Ascending aorta (tissue), 2 donors: ENCODE data around the gene ITGBL1. TPM values are rescaled to one million over a fixed set of nuclear protein-coding genes. Genes with fewer than 3 reads are reported as not detected.

Experiments used
- DNase-seq, 2 donors: peaks; one replicate each; pipeline ENCODE4 v3.0.0-alpha.2; 2019; ENCODE audit warnings: low spot score in 2 of 2
- H3K27ac ChIP-seq, 2 donors: fragments of 200-600 bp; sonication (generic); one replicate each; pipeline ENCODE4 v1.5.1; 2016 to 2017; ENCODE audit warnings: mild to moderate bottlenecking in 1 of 2
- H3K27me3 ChIP-seq: fragments of 200-600 bp; sonication (generic); one replicate; pipeline ENCODE4 v1.5.1; 2017
- H3K36me3 ChIP-seq, 2 donors: fragments of 200-600 bp; sonication (generic); one replicate each; pipeline ENCODE4 v1.5.1; 2016
- H3K4me1 ChIP-seq, 2 donors: fragments of 200-600 bp; sonication (generic); one replicate each; pipeline ENCODE4 v1.5.1; 2016 to 2017; ENCODE audit warnings: mild to moderate bottlenecking in 1 of 2
- H3K4me3 ChIP-seq, 2 donors: fragments of 200-600 bp; sonication (generic); one replicate each; pipeline ENCODE4 v1.5.1; 2016 to 2017; ENCODE audit warnings: mild to moderate bottlenecking in 1 of 2
- H3K9me3 ChIP-seq, 2 donors: fragments of 200-600 bp; sonication (generic); one replicate each; pipeline ENCODE4 v1.5.1; 2016
- CTCF ChIP-seq, 3 experiments: fragments of 200-600 bp in 2 of 3; fragments of 450-650 bp in 1 of 3; sonication (generic) in 2 of 3; IDR thresholded peaks; one replicate each; pipeline ENCODE4 v1.5.1; 2016 to 2019; ENCODE audit warnings: antibody characterized with exemption in 3 of 3, mild to moderate bottlenecking in 1 of 3, moderate library complexity in 1 of 3
- intact Hi-C: fragments of 100-400 bp; cut with DNase I; formaldehyde crosslinking; loops from one replicate; pipeline ENCODE4 v1.15.1; 2023
- total RNA-seq: library from RNA; depleted of rRNA; stranded (reverse); fragments of >200 nt; gene quantifications from one replicate; pipeline ENCODE4 v1.1.0, GENCODE V29; 2016

Gene ITGBL1
- total RNA-seq, 1 donor from 2014 or later = 47.1 TPM

GRCh38 chr13:101454767-101455166 lies 2.3 kb downstream of the ITGBL1 start:
- Histone ChIP-seq H3K27ac (peak overlapping the region; percentile 90 to 95), H3K36me3 (no peaks in the 10 kb centered on the region), H3K27me3 (no peaks in the 10 kb centered on the region), H3K9me3 (no peaks in the 10 kb centered on the region), H3K4me1 (peaks cover 3 to 31% of the 10 kb centered on the region in 2 donors), H3K4me3 (peak overlapping the region in 1 of 2 donors; percentile 77)
- intact Hi-C loops = loop anchor here (5.0 kb wide), 6 partner anchors 43 to 302 kb away; no protein-coding TSS in a partner anchor
- no peak for TF ChIP-seq CTCF (IDR thresholded peaks at IDR 0.05)
- no peak for DNase-seq

- intact Hi-C loops = loop anchor here (5.0 kb wide), 1 partner anchor 41 kb away; no protein-coding TSS in a partner anchor
- H3K4me1 ChIP-seq = peaks cover 3 to 28% of the 10 kb centered on the region in 2 donors
- peak overlapping the region; percentile 90 to 95 for H3K27ac ChIP-seq
Observed at GRCh38 chr13:101455863-101456262, 3.4 kb downstream of the ITGBL1 start.

GRCh38 chr13:101457176-101457575 lies 4.7 kb downstream of the ITGBL1 start:
- intact Hi-C loops = loop anchor here (5.0 kb wide), 1 partner anchor 40 kb away; no protein-coding TSS in a partner anchor
- Histone ChIP-seq H3K36me3 (no peaks in the 10 kb centered on the region), H3K9me3 (no peaks in the 10 kb centered on the region), H3K4me3 (peak overlapping the region in 1 of 2 donors; percentile 77), H3K4me1 (peaks cover 3 to 24% of the 10 kb centered on the region in 2 donors), H3K27ac (peak overlapping the region; percentile 90 to 95), H3K27me3 (no peaks in the 10 kb centered on the region)
- no peak for DNase-seq
- no peak for TF ChIP-seq CTCF (IDR thresholded peaks at IDR 0.05)

More at GRCh38 chr13:101455863-101456262, 3.4 kb downstream of the ITGBL1 start:
- Histone ChIP-seq H3K36me3 (no peaks in the 10 kb centered on the region), H3K9me3 (no peaks in the 10 kb centered on the region), H3K27me3 (no peaks in the 10 kb centered on the region), H3K4me3 (peak overlapping the region in 1 of 2 donors; percentile 77)
- no peak for TF ChIP-seq CTCF (IDR thresholded peaks at IDR 0.05)
- DNase-seq = no peak

- H3K27ac ChIP-seq = peak overlapping the region in 1 of 2 donors; percentile 65
- H3K36me3 ChIP-seq = no peaks in the 10 kb centered on the region
- intact Hi-C loops = no loop called here
- TF ChIP-seq CTCF (IDR thresholded peaks at IDR 0.05) = no peak
- H3K27me3 ChIP-seq = no peaks in the 10 kb centered on the region
- H3K9me3 ChIP-seq = no peaks in the 10 kb centered on the region
- peaks cover 0 to 11% of the 10 kb centered on the region in 2 donors for H3K4me1 ChIP-seq
- no peak overlapping the region for H3K4me3 ChIP-seq
- DNase-seq = no peak
Observed at GRCh38 chr13:101465877-101466276, 13.4 kb downstream of the ITGBL1 start.

GRCh38 chr13:101467415-101467814 lies 14.9 kb downstream of the ITGBL1 start:
- Histone ChIP-seq H3K9me3 (no peaks in the 10 kb centered on the region), H3K27ac (peak overlapping the region; percentile 64 to 65), H3K36me3 (no peaks in the 10 kb centered on the region), H3K4me1 (peaks cover 0 to 11% of the 10 kb centered on the region in 2 donors), H3K4me3 (peak overlapping the region; percentile 21 to 37), H3K27me3 (no peaks in the 10 kb centered on the region)
- no peak for DNase-seq
- intact Hi-C loops = no loop called here
- no peak for TF ChIP-seq CTCF (IDR thresholded peaks at IDR 0.05)
